LNCAP (cell line): ENCODE data around the gene DCTN5.

Experiments used
- TF ChIP-seq, protein P1 (sequence below): fragments of 450-650 bp; IDR thresholded peaks from 2 replicates; pipeline ENCODE4 v1.5.1; 2017; ENCODE audit warnings: mild to moderate bottlenecking

The DCTN5 gene

DNA sequence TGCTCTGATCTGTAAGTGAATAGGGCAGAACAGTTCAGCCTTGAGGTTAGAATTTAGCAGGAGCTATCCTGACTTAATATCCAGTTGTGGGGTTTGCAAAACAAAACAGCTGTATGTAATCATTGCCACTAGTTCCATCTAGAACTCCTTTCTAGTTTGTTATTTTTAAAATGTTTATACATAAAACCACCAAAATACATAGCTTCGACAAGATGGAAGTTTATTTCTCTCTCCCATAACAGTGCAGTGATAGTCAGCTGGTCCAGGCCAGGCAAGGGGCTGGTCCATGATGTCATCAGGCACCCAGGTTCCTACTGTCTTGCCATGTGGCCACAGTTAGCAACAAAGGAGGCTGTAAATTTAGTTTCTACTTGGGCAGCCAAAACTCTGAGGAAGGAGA, 27.0 kb downstream of the DCTN5 start:
- TF ChIP-seq, protein P1, sequence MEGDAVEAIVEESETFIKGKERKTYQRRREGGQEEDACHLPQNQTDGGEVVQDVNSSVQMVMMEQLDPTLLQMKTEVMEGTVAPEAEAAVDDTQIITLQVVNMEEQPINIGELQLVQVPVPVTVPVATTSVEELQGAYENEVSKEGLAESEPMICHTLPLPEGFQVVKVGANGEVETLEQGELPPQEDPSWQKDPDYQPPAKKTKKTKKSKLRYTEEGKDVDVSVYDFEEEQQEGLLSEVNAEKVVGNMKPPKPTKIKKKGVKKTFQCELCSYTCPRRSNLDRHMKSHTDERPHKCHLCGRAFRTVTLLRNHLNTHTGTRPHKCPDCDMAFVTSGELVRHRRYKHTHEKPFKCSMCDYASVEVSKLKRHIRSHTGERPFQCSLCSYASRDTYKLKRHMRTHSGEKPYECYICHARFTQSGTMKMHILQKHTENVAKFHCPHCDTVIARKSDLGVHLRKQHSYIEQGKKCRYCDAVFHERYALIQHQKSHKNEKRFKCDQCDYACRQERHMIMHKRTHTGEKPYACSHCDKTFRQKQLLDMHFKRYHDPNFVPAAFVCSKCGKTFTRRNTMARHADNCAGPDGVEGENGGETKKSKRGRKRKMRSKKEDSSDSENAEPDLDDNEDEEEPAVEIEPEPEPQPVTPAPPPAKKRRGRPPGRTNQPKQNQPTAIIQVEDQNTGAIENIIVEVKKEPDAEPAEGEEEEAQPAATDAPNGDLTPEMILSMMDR = no peak

DNA sequence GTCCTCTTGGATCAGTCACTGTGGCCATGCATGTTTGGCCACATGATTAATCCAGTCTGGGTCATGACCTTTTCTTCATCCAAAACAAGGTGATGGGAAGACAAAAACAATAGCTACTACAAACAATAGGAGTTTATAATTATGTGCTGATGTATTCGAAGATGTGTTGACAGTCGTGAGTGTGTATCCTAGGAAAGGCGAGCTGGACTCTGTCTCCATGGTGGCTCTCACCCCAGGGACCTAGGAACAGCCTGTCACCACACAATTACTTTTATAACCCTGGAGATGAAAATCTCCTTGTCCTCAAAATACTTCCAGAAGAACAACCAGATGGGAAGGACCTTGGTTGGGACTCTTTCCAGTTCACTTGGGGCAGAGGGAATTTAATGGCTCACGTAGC, 27.6 kb downstream of the DCTN5 start:
- TF ChIP-seq, protein P1 = no peak

DNA sequence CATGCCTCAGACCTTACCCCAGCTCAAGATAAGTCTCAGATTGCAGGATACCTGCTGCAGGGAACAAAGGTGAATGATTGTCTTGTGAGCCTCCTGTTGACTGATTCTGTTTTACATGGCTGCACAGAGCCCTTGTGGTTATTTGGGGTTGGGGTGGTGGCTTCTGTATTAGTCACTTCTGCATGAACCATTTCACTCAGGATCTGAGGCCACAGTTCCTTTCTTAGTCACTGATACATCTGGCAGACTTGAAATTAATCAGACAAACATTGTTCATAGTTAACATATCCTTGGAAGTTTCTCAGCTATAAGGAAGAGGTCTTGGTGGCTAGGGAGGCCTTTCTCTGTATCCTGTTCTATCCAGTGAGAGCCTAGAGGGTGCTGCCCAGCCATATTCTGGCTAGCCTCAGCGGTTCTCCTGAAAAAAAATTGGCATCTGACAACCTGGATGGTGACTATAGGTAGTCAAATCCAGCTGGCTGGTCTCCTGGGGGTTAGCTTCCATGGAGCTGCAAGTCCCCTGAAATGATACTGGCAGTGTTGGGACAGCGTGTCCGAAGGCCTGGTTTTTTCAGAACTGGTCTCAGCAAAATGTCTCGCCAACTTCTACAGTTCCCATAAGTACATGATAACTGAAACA, 29.0 kb downstream of the DCTN5 start:
- TF ChIP-seq, protein P1 = no peak

DNA sequence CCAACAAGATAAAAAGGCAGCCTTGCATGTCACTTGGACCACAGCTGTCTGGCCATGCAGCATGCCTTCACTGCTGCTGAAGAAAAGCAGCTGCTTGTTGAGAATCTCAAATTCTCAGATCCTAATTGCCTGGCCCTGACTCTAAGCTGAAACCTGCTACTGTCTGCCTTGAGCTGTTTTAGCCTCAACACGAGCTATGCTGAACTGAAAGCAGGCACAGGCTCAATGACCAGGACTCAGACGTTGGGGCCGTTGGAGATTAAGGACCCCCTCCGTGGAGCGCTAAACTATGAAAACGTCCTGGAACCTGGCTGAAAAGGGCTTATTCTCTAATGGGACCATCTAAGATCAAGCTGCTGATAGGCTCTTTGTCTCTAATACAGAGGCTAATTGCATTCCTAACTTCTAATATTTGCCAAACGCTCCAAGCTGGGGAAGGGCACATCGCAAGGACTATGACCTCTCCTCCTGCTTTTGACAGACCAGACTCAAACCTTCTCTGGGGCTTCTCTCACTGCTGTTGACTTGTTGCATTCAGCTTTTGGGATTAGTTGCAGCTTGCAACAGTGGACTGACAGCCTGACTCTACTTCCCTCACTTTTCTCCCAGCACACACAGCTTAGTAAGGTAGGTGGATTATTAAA, 32.8 kb downstream of the DCTN5 start:
- TF ChIP-seq, protein P1 = no peak

DNA sequence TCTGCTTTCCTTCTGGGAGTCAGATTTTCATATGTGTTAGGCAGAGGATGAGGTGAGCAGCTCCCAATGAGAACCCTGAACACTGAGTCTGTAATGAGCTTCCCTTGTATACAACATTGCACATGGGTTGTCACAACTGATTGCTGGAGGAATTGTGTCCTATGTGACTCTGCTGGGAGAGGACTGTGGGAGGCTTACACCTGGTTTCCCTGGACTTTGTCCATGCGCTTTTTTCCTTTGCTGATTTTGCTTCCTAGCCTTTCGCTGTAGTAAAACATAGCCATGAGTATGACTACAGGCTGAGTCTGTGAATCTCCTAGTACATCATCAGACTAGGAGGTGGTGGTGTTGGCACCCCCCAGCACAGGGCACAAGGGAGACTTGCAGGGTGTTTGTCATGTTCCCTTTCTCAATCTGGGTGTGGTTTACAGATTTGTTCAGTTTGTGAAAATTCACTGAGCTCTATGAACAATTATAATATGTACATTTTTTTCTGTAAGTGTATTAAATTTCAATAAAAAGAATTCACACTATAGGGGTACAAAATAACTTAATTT, 35.7 kb downstream of the DCTN5 start:
- TF ChIP-seq, protein P1 = no peak

DNA sequence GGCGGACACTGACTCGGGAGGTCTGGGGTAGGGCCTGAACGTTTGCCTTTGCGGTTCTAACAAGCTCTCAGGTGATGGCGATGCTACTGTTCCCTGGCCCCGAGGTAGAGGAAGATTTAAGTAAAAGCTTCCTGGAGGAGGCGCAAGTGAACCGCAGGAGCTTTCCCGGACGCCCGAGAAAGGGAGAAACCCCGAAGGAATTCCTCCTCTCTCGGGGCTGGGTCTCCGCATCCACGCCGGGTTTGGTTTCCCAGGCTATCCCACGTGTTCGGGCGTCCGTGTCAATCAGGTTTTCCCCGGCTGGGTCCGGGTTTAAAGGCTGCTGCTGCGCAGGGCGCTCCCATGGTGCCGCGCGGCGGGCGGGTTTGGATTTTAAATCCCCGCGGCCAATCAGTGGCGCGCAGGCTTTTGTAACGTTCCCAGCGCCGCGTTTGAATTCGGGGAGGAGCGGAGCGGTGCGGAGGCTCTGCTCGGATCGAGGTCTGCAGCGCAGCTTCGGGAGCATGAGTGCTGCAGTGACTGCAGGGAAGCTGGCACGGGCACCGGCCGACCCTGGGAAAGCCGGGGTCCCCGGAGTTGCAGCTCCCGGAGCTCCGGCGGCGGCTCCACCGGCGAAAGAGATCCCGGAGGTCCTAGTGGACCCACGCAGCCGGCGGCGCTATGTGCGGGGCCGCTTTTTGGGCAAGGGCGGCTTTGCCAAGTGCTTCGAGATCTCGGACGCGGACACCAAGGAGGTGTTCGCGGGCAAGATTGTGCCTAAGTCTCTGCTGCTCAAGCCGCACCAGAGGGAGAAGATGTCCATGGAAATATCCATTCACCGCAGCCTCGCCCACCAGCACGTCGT, 37.4 kb downstream of the DCTN5 start, which contains the start of gene PLK1:
Gene PLK1 (plus strand): TSS at position 460 of the 844 bp plus-strand sequence. CDS start 44 bp downstream, at position 504.
- TF ChIP-seq, protein P1 = no peak; the same call in 1 of the 2 replicates

DNA sequence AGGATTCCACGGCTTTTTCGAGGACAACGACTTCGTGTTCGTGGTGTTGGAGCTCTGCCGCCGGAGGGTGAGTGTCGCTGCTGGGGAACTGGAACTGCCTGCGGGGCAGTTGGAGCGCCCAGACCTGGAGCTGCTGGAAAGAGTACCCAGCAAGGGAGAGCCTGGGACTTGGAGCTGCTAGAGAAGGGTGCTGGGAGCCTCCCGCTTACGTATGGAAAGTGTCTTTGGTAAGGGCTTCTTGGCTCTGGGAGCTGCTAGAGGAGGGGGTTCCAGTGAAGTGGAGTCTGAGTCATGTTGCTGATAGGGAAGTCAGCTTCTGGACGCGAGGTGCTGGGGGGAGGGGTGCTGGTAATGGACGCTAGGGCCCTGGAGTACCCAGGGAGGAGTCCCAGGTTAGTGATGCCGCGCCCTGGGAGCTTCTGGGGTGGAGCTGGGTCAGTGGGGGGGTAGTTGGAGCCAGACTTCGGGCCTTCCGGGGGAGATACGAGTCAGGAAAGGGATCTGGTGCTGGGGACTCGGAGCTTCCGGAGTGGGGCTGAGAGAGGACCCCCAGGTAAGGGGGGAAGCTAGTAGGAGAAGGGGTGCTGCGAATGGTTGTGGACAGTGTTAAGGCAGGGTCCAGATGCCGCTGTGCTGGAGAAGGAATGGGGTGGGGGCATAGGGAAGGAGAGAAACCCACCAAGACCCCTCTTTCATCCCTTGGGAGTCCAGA, 38.2 kb downstream of the DCTN5 start:
- TF ChIP-seq, protein P1 = no peak
